WERI-Rb-1 (cell line): Measurements from ENCODE around the gene DNM3.

Source experiments
- DNase-seq: peaks from one replicate; pipeline ENCODE4 v3.0.0-alpha.2; 2020
- H3K27ac ChIP-seq: fragments of 250-450 bp; sonication (Bioruptor Pico); 2 replicates; pipeline ENCODE4 v1.5.1; 2020; ENCODE audit warnings: mild to moderate bottlenecking, moderate library complexity
- H3K27me3 ChIP-seq: fragments of 250-450 bp; sonication (Bioruptor Pico); 2 replicates; pipeline ENCODE4 v1.5.1; 2021; ENCODE audit warnings: mild to moderate bottlenecking, low read depth, moderate library complexity; ENCODE audit not compliant: insufficient read depth, severe bottlenecking
- H3K36me3 ChIP-seq: fragments of 250-450 bp; sonication (Bioruptor Pico); 2 replicates; pipeline ENCODE4 v1.5.1; 2020; ENCODE audit warnings: mild to moderate bottlenecking, moderate library complexity
- H3K4me3 ChIP-seq: 2 replicates; pipeline ENCODE4 v1.5.1; 2011; ENCODE audit warnings: low read depth, mild to moderate bottlenecking, control low read depth, low read length
- H3K9me3 ChIP-seq: fragments of 250-450 bp; sonication (Bioruptor Pico); 2 replicates; pipeline ENCODE4 v1.5.1; 2021; ENCODE audit warnings: mild to moderate bottlenecking, moderate library complexity; ENCODE audit not compliant: severe bottlenecking
- TF ChIP-seq, protein P1 (sequence below): IDR thresholded peaks from 2 replicates; pipeline ENCODE4 v1.5.1; 2011; ENCODE audit warnings: low read depth, mild to moderate bottlenecking, control low read depth, inconsistent platforms, low read length

DNM3 gene

DNA sequence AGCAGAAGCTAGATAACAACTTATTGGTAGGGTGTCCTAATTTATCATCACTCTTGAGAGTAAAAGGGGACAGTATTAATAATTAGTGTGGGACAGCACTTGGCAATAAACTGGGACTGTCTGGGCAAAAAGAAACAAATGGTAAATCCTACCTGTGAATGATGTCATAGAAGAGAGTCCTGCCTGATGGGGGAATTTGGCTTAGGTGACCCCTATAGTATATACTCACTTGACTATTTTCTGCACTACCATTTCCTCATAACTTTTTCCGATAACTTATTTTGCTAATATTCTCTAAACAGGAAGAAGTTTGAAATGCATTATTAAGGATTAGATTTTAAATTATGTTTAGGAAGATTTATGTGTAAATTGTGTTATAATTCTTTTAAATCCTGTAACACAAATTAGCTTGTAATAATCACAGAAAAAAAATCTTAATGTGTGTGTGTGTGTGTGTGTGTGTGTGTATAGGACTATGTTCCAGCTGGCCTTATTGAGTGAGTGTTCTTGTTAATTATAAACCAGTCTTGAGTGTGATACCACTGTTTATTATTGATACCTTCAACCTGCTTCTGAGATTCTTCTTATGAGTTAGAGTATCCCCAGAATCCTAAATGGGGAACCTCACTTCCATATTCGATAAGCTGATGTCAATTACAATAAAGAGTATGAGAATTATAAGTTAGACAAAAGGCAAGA, 435.0 kb downstream of the DNM3 start:
- TF ChIP-seq, protein P1, sequence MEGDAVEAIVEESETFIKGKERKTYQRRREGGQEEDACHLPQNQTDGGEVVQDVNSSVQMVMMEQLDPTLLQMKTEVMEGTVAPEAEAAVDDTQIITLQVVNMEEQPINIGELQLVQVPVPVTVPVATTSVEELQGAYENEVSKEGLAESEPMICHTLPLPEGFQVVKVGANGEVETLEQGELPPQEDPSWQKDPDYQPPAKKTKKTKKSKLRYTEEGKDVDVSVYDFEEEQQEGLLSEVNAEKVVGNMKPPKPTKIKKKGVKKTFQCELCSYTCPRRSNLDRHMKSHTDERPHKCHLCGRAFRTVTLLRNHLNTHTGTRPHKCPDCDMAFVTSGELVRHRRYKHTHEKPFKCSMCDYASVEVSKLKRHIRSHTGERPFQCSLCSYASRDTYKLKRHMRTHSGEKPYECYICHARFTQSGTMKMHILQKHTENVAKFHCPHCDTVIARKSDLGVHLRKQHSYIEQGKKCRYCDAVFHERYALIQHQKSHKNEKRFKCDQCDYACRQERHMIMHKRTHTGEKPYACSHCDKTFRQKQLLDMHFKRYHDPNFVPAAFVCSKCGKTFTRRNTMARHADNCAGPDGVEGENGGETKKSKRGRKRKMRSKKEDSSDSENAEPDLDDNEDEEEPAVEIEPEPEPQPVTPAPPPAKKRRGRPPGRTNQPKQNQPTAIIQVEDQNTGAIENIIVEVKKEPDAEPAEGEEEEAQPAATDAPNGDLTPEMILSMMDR: no peak
- Histone ChIP-seq H3K36me3 (no peaks in the 10 kb centered on the region), H3K27me3 (no peaks in the 10 kb centered on the region), H3K9me3 (no peaks in the 10 kb centered on the region), H3K27ac (no peak overlapping the region), H3K4me3 (no peak overlapping the region)
- DNase-seq: no peak

DNA sequence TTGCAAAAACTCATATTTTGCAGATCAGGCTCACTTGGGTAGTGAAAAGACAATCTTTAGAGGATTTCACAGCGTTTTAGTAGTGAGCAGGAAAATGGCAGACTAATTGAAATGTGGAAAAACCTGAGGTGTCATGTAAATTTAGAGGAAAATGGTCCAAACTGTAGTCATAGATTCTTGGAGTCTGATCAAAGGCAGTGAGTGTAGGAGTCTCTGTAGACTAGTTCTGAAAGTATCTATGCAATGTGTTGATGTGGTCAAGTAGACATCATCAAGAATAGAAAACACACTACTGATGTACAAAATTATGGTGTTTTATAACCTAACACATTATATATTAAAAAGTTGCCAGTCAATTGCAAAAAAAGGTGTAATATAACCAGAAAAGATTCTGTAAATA, 436.0 kb downstream of the DNM3 start:
- no peaks in the 10 kb centered on the region for H3K36me3 ChIP-seq
- H3K27me3 ChIP-seq: no peaks in the 10 kb centered on the region
- TF ChIP-seq, protein P1: no peak
- H3K4me3 ChIP-seq: no peak overlapping the region
- no peak for DNase-seq
- no peak overlapping the region for H3K27ac ChIP-seq
- H3K9me3 ChIP-seq: no peaks in the 10 kb centered on the region

DNA sequence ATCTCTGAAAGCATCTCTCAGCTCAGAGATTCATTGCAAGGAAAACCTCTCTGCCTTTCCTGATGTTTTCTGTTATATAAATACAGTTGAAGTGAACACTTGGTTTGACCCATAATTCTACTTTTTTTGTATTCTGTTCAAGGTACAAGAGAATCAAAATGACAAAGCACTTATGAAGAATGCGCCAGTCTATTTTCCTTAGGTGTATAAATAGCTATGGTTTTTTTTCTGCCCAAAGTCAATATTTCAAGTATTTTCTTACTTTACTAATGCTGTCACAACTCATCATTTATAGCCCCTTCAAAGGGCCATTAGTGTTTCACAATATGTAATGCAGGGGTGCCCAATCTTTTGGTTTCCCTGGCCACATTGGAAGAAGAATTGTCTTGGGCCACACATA, 436.7 kb downstream of the DNM3 start:
- H3K36me3 ChIP-seq: no peaks in the 10 kb centered on the region
- no peak overlapping the region for H3K4me3 ChIP-seq
- no peak for DNase-seq
- no peaks in the 10 kb centered on the region for H3K27me3 ChIP-seq
- H3K9me3 ChIP-seq: no peaks in the 10 kb centered on the region
- no peak overlapping the region for H3K27ac ChIP-seq
- TF ChIP-seq, protein P1: no peak

DNA sequence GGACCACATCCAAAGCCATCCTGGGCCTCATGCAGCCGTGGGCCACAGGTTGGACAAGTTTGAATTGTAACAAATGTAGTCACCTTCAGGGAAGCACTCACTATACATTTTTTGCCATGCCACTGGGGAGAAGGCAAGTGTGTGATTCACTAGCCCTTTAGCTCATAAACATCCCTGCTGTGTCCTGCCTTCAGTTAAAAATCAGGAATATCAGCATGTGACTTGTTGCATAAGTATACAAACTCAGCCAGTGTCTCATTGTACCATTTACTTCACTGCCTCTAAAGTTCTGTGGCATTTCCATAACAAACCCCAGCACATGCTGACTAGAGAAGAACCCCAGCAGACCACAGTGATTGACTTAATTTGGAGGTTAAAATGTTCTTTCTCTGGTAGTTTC, 437.2 kb downstream of the DNM3 start:
- Histone ChIP-seq H3K27me3 (no peaks in the 10 kb centered on the region), H3K27ac (no peak overlapping the region), H3K9me3 (no peaks in the 10 kb centered on the region), H3K4me3 (no peak overlapping the region), H3K36me3 (no peaks in the 10 kb centered on the region)
- TF ChIP-seq, protein P1: no peak
- no peak for DNase-seq

DNA sequence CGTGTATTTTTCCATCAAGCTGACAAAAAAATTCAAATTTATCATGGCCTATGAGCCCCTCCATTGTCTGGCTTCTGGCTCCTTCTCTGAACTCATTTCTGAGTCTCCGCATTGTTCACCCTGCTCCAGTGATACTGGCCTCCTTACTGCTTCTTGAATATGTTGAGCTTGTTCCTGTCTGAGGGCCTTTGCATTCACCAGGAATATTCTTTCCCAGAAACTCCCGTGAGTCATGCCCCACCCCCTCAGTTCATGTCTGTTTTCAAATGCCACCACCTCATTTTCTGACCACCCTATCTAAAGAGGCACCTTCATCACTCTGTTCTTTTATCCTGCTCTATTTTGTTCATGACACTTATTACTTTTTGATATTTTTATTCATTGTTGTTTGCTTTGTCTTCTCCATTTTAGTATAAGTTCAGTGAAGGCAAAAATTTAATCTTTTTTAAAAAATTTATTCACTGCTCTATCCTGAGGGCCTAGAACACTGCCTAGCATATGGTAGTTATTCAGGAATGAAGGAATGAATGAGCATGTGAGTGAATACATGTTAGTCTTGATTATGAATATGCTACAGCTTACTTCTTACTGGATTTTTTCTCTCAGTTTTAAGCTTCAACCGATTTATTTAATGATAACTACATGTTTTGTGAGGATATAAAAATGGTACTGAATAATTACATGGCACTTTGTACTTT, 438.8 kb downstream of the DNM3 start:
- H3K27me3 ChIP-seq: no peaks in the 10 kb centered on the region
- TF ChIP-seq, protein P1: no peak
- no peaks in the 10 kb centered on the region for H3K36me3 ChIP-seq
- H3K4me3 ChIP-seq: no peak overlapping the region
- no peaks in the 10 kb centered on the region for H3K9me3 ChIP-seq
- H3K27ac ChIP-seq: no peak overlapping the region
- DNase-seq: no peak
